CD14-positive monocyte (primary cell): ENCODE results near the gene BMERB1. TPM values are rescaled to one million over a fixed set of nuclear protein-coding genes. Genes with fewer than 3 reads are reported as not detected.
A peak's percentile ranks its signal among the peaks of the same experiment; 100 is the strongest.

ENCODE experiments used
- DNase-seq, 3 donors: peaks; one replicate each; pipeline ENCODE4 v3.0.0-alpha.2; 2011 to 2022
- H2AFZ ChIP-seq: 2 replicates; pipeline ENCODE4 v1.6.0; 2012; ENCODE audit warnings: mild to moderate bottlenecking, low read depth, low read length, inconsistent platforms; ENCODE audit not compliant: insufficient read depth, poor library complexity, severe bottlenecking
- H3K27ac ChIP-seq, 2 donors: 1 replicate in 1 of 2; 2 replicates in 1 of 2; pipeline ENCODE4 v1.5.1; 2012 to 2013; ENCODE audit warnings: low read length in 2 of 2, control low read depth in 1 of 2, inconsistent platforms in 1 of 2, low read depth in 1 of 2, mild to moderate bottlenecking in 1 of 2
- H3K27me3 ChIP-seq, 2 donors: one replicate each; pipeline versions ENCODE4 v1.6.0 to v1.6.1; 2011 to 2013; ENCODE audit warnings: low read length in 2 of 2; ENCODE audit not compliant: control insufficient read depth in 2 of 2, insufficient read depth in 2 of 2
- H3K36me3 ChIP-seq, 2 donors: replicated peaks in 1 of 2; 1 replicate in 1 of 2; 2 replicates in 1 of 2; pipeline versions ENCODE4 v1.5.1 to v1.6.1; 2012 to 2013; ENCODE audit warnings: low read length in 2 of 2, control low read depth in 1 of 2, inconsistent platforms in 1 of 2, mild to moderate bottlenecking in 1 of 2; ENCODE audit not compliant: insufficient read depth in 2 of 2, control insufficient read depth in 1 of 2
- H3K4me1 ChIP-seq, 2 donors: 1 replicate in 1 of 2; 2 replicates in 1 of 2; pipeline versions ENCODE4 v1.5.1 to v1.6.1; 2012 to 2013; ENCODE audit warnings: low read length in 2 of 2, control low read depth in 1 of 2, inconsistent platforms in 1 of 2, mild to moderate bottlenecking in 1 of 2, moderate library complexity in 1 of 2; ENCODE audit not compliant: insufficient read depth in 2 of 2, control insufficient read depth in 1 of 2
- H3K4me2 ChIP-seq: replicated peaks from 2 replicates; pipeline ENCODE3; 2012; ENCODE audit warnings: low read length, moderate library complexity, mild to moderate bottlenecking; ENCODE audit not compliant: poor library complexity, severe bottlenecking; ENCODE audit errors: extremely low read depth
- H3K4me3 ChIP-seq, 3 experiments: fragments of 200-600 bp in 1 of 3; sonication (generic) in 1 of 3; replicated peaks in 1 of 3; 1 replicate in 2 of 3; 2 replicates in 1 of 3; pipeline ENCODE4 v1.5.1; 2011 to 2013; ENCODE audit warnings: low read length in 3 of 3, mild to moderate bottlenecking in 3 of 3, control low read depth in 2 of 3, low read depth in 2 of 3, inconsistent platforms in 1 of 3, moderate library complexity in 1 of 3
- H3K79me2 ChIP-seq: 2 replicates; pipeline ENCODE4 v1.6.0; 2012; ENCODE audit warnings: mild to moderate bottlenecking, control low read depth, inconsistent platforms, low read length, moderate library complexity; ENCODE audit not compliant: insufficient read depth
- H3K9ac ChIP-seq: 2 replicates; pipeline ENCODE4 v1.6.0; 2017; ENCODE audit warnings: low read length, mild to moderate bottlenecking; ENCODE audit not compliant: insufficient read depth, poor library complexity, severe bottlenecking
- H3K9me3 ChIP-seq, 2 donors: replicated peaks in 1 of 2; 1 replicate in 1 of 2; 2 replicates in 1 of 2; pipeline versions ENCODE4 v1.5.1 to v1.6.1; 2012 to 2013; ENCODE audit warnings: low read length in 2 of 2, control low read depth in 1 of 2; ENCODE audit not compliant: control insufficient read depth in 1 of 2, insufficient read depth in 1 of 2
- H4K20me1 ChIP-seq: 2 replicates; pipeline ENCODE4 v1.6.0; 2012; ENCODE audit warnings: mild to moderate bottlenecking, low read length, control low read depth, moderate library complexity; ENCODE audit not compliant: insufficient read depth
- H3K27ac Mint-ChIP-seq, 7 donors: one replicate each; pipeline ENCODE4 v1.8.0; 2020; ENCODE audit warnings: mild to moderate bottlenecking in 7 of 7, mixed read lengths in 7 of 7, moderate library complexity in 6 of 7, inconsistent platforms in 2 of 7
- H3K27me3 Mint-ChIP-seq, 3 donors: one replicate each; pipeline ENCODE4 v1.8.0; 2021 to 2022; ENCODE audit warnings: low read depth in 3 of 3, mild to moderate bottlenecking in 3 of 3, mixed read lengths in 3 of 3, moderate library complexity in 3 of 3, inconsistent platforms in 1 of 3
- H3K36me3 Mint-ChIP-seq, 2 donors: one replicate each; pipeline ENCODE4 v1.8.0; 2020; ENCODE audit warnings: mixed read lengths in 2 of 2, inconsistent platforms in 1 of 2, mild to moderate bottlenecking in 1 of 2
- H3K4me1 Mint-ChIP-seq: one replicate; pipeline ENCODE4 v1.8.0; 2020; ENCODE audit warnings: mild to moderate bottlenecking, mixed read lengths
- H3K4me3 Mint-ChIP-seq, 2 donors: one replicate each; pipeline ENCODE4 v1.8.0; 2020; ENCODE audit warnings: mild to moderate bottlenecking in 2 of 2, mixed read lengths in 2 of 2, moderate library complexity in 1 of 2
- H3K9me3 Mint-ChIP-seq, 7 donors: one replicate each; pipeline ENCODE4 v1.8.0; 2020 to 2022; ENCODE audit warnings: mixed read lengths in 7 of 7, mild to moderate bottlenecking in 6 of 7, moderate library complexity in 6 of 7, inconsistent platforms in 2 of 7
- CTCF ChIP-seq: fragments of 200-600 bp; IDR thresholded peaks from one replicate; pipeline ENCODE4 v1.8.0; 2022; ENCODE audit warnings: antibody characterized with exemption, mild to moderate bottlenecking
- whole genome bisulfite sequencing: methylation state at CpG from one replicate; pipeline ENCODE4 v1.1.5; 2013; ENCODE audit warnings: missing lambda C conversion rate; ENCODE audit not compliant: insufficient coverage; 5-methylcytosine and 5-hydroxymethylcytosine counted together
- intact Hi-C, 2 donors: fragments of 100-400 bp; cut with micrococcal nuclease; formaldehyde crosslinking; loops; one replicate each; pipeline versions ENCODE4 v1.15.0 to v1.15.1; 2023
- polyA plus RNA-seq, 3 donors: library from polyadenylated mRNA; depleted of rRNA in 1 of 3; unstranded in 2 of 3; stranded (reverse) in 1 of 3; fragments of 300-500 nt in 2 of 3; fragments of >200 nt in 1 of 3; fragmentation: Illumina TruSeq in 2 of 3; gene quantifications; 1 replicate in 2 of 3; 2 replicates in 1 of 3; pipeline ENCODE4 v1.2.3, GENCODE V29; 2012 to 2021

BMERB1 gene
- polyA plus RNA-seq, 3 donors: 0.11 to 0.28 (median 0.11) TPM

DNA sequence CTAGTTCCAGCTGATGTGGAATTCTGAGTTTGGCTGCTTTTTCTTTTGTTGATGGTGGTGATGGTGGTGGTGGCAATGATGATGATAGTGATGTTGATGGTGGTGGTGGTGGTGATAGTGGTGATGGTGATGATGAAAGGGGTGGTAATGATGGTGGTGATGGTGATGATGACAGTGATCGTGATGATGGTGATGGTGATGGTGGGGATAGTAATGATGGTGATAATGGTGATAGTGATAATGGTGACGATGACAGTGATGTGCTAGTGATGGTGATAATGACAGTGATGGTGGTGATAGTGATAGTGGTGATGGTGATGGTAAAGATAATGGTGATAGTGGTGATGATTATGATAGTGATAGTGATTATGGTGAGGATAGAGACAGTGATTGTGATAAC lies 61.5 kb downstream of the BMERB1 start:
- no peaks in the 10 kb centered on the region for H3K27me3 ChIP-seq
- peaks cover 8% of the 10 kb centered on the region in 3 donors for H3K27me3 Mint-ChIP-seq
- WGBS: 96% methylated on average over 2 of the region's 2 CpGs

DNA sequence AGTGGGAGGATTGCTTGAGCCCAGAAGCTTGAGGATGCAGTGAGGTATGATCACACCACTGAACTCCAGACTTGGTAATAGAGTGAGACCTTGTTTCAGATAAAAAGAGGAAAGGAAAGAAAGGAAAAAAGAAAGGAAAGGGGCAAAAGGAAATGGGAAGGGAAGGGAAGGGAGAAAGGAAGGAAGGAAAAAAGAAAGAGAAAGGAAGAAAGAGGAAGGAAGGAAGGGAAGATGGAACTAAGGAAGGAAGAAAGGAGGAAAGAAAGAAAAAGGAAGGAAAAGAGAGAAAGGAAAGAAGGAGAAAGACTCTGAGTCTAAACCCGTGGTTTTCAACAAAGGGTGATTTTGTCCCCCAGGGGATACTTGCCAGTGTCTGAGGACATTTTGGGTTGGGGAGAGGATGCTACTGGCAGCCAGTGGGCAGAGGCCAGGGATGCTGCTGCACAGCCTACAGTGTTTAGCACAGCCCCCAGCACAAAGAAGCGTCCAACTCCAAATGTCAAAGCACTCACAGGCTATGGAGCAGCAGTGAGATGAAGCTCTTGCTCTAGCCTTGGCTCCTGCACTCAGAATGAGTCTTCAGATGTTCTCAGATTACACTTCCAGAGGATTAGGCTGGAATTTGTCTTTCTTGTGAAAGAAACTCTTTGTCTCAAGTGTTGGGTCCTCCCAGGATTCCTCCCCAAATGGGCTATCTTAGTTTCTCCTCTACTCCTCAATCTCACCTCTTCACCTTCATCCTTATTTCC lies 64.2 kb downstream of the BMERB1 start:
- intact Hi-C loops: no loop called here

More for the DNA sequence above, 61.5 kb downstream of the BMERB1 start:
- Histone ChIP-seq H3K4me3 (no peak overlapping the region), H3K9ac (no peak overlapping the region), H3K27ac (no peak overlapping the region), H2AFZ (no peak overlapping the region), H3K4me1 (peaks cover 12 to 18% of the 10 kb centered on the region in 2 donors), H3K79me2 (no peaks in the 10 kb centered on the region), H3K36me3 (no peaks in the 10 kb centered on the region), H3K4me2 (no peak overlapping the region), H3K9me3 (no peaks in the 10 kb centered on the region), H4K20me1 (no peaks in the 10 kb centered on the region)
- H3K27ac Mint-ChIP-seq: no peak overlapping the region
- H3K4me1 Mint-ChIP-seq: peaks cover 15% of the 10 kb centered on the region
- H3K9me3 Mint-ChIP-seq: peaks cover 0 to 4% (median 0%) of the 10 kb centered on the region in 7 donors
- intact Hi-C loops: no loop called here
- no peak for TF ChIP-seq CTCF
- DNase-seq: no peak
- no peaks in the 10 kb centered on the region for H3K36me3 Mint-ChIP-seq
- no peak overlapping the region for H3K4me3 Mint-ChIP-seq

More for the DNA sequence above, 64.2 kb downstream of the BMERB1 start:
- Mint-ChIP-seq H3K4me3 (no peak overlapping the region), H3K27me3 (peaks cover 9 to 15% (median 11%) of the 10 kb centered on the region in 3 donors), H3K9me3 (no peaks in the 10 kb centered on the region), H3K27ac (peak overlapping the region in 2 of 7 donors; percentile 53 to 64), H3K4me1 (peaks cover under 1% of the 10 kb centered on the region), H3K36me3 (no peaks in the 10 kb centered on the region)
- Histone ChIP-seq H3K4me1 (no peaks in the 10 kb centered on the region), H3K4me2 (no peak overlapping the region), H4K20me1 (no peaks in the 10 kb centered on the region), H3K4me3 (no peak overlapping the region), H3K9ac (no peak overlapping the region), H3K9me3 (no peaks in the 10 kb centered on the region), H3K79me2 (no peaks in the 10 kb centered on the region), H2AFZ (no peak overlapping the region), H3K27ac (no peak overlapping the region), H3K27me3 (no peaks in the 10 kb centered on the region), H3K36me3 (no peaks in the 10 kb centered on the region)
- no peak for DNase-seq
- no peak for TF ChIP-seq CTCF
- WGBS: 100% methylated on average over 2 of the region's 2 CpGs
